ENCODE measurements around the gene POU3F4. TPM values are rescaled to one million over a fixed set of nuclear protein-coding genes. Genes with fewer than 3 reads are reported as not detected.

POU3F4 gene
- total and polyA plus RNA-seq, 2 of the 8 experiments (the other 6 are each of a cell fraction or from before 2014, with no cell fraction given) = 1.1 to 1.9 TPM

GRCh38 chrX:83516597-83516996 lies 8.5 kb downstream of the POU3F4 start:
- no peak overlapping the region for H3K23ac ChIP-seq (ENCODE audit: insufficient read length)
- FAIRE-seq (no peak), DNase-seq (ENCODE audit: low read depth in 1 of 2, low spot score in 2 of 2) (no peak)
- no peaks in the 10 kb centered on the region for H3K79me2 ChIP-seq (ENCODE audit: control insufficient read depth in 1 of 2, insufficient read depth in 2 of 2, low read length in 2 of 2)
- H2BK20ac ChIP-seq (ENCODE audit: low read length) = no peak overlapping the region
- peaks cover 0 to 9% (median 4%) of the 10 kb centered on the region in 4 experiments; a peak in 4 of 7 replicates for H3K4me1 ChIP-seq (replicated peaks in 1 of 4; ENCODE audit: control insufficient read depth in 3 of 4, insufficient read depth in 4 of 4, low read length in 3 of 4)
- no peak overlapping the region for H3K4me3 ChIP-seq (ENCODE audit: extremely low read depth in 1 of 4, insufficient read depth in 2 of 4, low read depth in 3 of 4, low read length in 4 of 4)
- no peaks in the 10 kb centered on the region for H4K20me1 ChIP-seq (replicated peaks in 1 of 2; ENCODE audit: control insufficient read depth in 1 of 2, insufficient read depth in 2 of 2, low read length in 2 of 2)
- H3K9ac ChIP-seq (replicated peaks in 1 of 4; ENCODE audit: extremely low read depth in 1 of 4, low read depth in 3 of 4, low read length in 3 of 4) = no peak overlapping the region
- H3K14ac ChIP-seq (ENCODE audit: insufficient read length) = no peak overlapping the region
- CTCF ChIA-PET (ENCODE audit: partially characterized antibody) = interaction anchor here (0.9 kb wide), 1 partner anchor 119 kb away, joined by 3 read pairs; no protein-coding TSS in a partner anchor
- H3K18ac ChIP-seq (ENCODE audit: extremely low read depth, low read length) = no peak overlapping the region
- H2BK120ac ChIP-seq (replicated peaks; ENCODE audit: low read depth, low read length) = no peak overlapping the region
- POLR2A ChIA-PET (ENCODE audit: partially characterized antibody) = no interaction called here
- no peak overlapping the region for H2BK5ac ChIP-seq (ENCODE audit: low read depth, low read length)
- H2BK15ac ChIP-seq (ENCODE audit: low read length) = no peak overlapping the region
- no peak overlapping the region for H2AFZ ChIP-seq (ENCODE audit: low read length)
- H3K36me3 ChIP-seq (ENCODE audit: control insufficient read depth in 2 of 4, insufficient read depth in 4 of 4, low read length in 3 of 4) = no peaks in the 10 kb centered on the region
- H2AK5ac ChIP-seq (ENCODE audit: low read depth, low read length) = no peak overlapping the region
- no peaks in the 10 kb centered on the region for H3K27me3 ChIP-seq (replicated peaks in 1 of 4; ENCODE audit: control insufficient read depth in 3 of 4, extremely low read depth in 1 of 4, insufficient read depth in 3 of 4, low read length in 3 of 4)
- H3K23me2 ChIP-seq (ENCODE audit: low read depth, low read length) = no peaks in the 10 kb centered on the region
- no peaks in the 10 kb centered on the region for H3K79me1 ChIP-seq (ENCODE audit: low read depth, low read length)
- no peak overlapping the region for H3K27ac ChIP-seq (ENCODE audit: low read depth, low read length)
- H3K4ac ChIP-seq (replicated peaks; ENCODE audit: insufficient read length, low read depth, low read length) = no peak overlapping the region
- no peak overlapping the region for H4K8ac ChIP-seq (ENCODE audit: extremely low read depth, insufficient read depth, low read length)
- H4K5ac ChIP-seq (ENCODE audit: insufficient read length, low read depth, low read length) = no peak overlapping the region
- TF ChIP-seq E2F6 (IDR thresholded peaks at IDR 0.05) = no peak
- no peak for TF ChIP-seq SRF (IDR thresholded peaks at IDR 0.05; ENCODE audit: low read depth, low read length)
- no peak for TF ChIP-seq KDM1A (IDR thresholded peaks at IDR 0.05; ENCODE audit: borderline replicate concordance, low read length)
- no peak for TF ChIP-seq JUN (IDR thresholded peaks at IDR 0.05; ENCODE audit: low read depth, low read length)
- no peak for TF ChIP-seq BRCA1 (IDR thresholded peaks at IDR 0.05; ENCODE audit: low read depth, low read length)
- H3K56ac ChIP-seq (replicated peaks; ENCODE audit: insufficient read length, low read depth, low read length) = no peak overlapping the region
- no peak overlapping the region for H2BK12ac ChIP-seq (ENCODE audit: low read depth, low read length)
- 72% methylated on average over 1 of the region's 1 CpG; no CpG with 5 or more reads in 1 of the 2 experiments for WGBS, 2 experiments (ENCODE audit: extremely low coverage in 1 of 2, insufficient coverage in 1 of 2, insufficient read length in 1 of 2, insufficient replicate concordance in 2 of 2, low coverage in 1 of 2, low lambda C conversion rate in 2 of 2, missing lambda C conversion rate in 1 of 2)
- H4K91ac ChIP-seq (replicated peaks; ENCODE audit: insufficient read length, low read length) = no peak overlapping the region
- no peak overlapping the region for H3K4me2 ChIP-seq (ENCODE audit: insufficient read depth in 1 of 2, low read depth in 2 of 2, low read length in 2 of 2)
- no peaks in the 10 kb centered on the region for H3K9me3 ChIP-seq (ENCODE audit: insufficient read depth in 2 of 2, low read depth in 1 of 2, low read length in 1 of 2)
